ENCODE results near the gene ITGB2.

The ITGB2 gene

GRCh38 chr21:44846485-44847260 lies 74.0 kb downstream of the ITGB2 start:
- DNase-seq (ENCODE audit: low read depth): peak; percentile 57

GRCh38 chr21:44846224-44846484 lies 74.5 kb downstream of the ITGB2 start:
- no peak for DNase-seq (ENCODE audit: low read depth)

GRCh38 chr21:44845418-44846223 lies 75.1 kb downstream of the ITGB2 start:
- DNase-seq (ENCODE audit: low read depth): peak; percentile 62

GRCh38 chr21:44844256-44844655 lies 76.4 kb downstream of the ITGB2 start:
- no peak for DNase-seq (ENCODE audit: low read depth)

GRCh38 chr21:44842721-44843445 lies 77.8 kb downstream of the ITGB2 start:
- DNase-seq (ENCODE audit: low read depth): no peak

GRCh38 chr21:44842087-44842486 lies 78.6 kb downstream of the ITGB2 start:
- DNase-seq (ENCODE audit: low read depth): no peak

GRCh38 chr21:44840771-44841170 lies 79.9 kb downstream of the ITGB2 start:
- DNase-seq (ENCODE audit: low read depth): no peak

- DNase-seq (ENCODE audit: low read depth): no peak
Measured at GRCh38 chr21:44838951-44839350, 81.7 kb downstream of the ITGB2 start.

- DNase-seq (ENCODE audit: low read depth): no peak
Measured at GRCh38 chr21:44838039-44838895, 82.4 kb downstream of the ITGB2 start.

GRCh38 chr21:44837537-44837936 lies 83.2 kb downstream of the ITGB2 start:
- DNase-seq (ENCODE audit: low read depth): no peak

GRCh38 chr21:44836666-44837471 lies 83.8 kb downstream of the ITGB2 start:
- DNase-seq (ENCODE audit: low read depth): peak; percentile 26

GRCh38 chr21:44836349-44836665 lies 84.4 kb downstream of the ITGB2 start:
- no peak for DNase-seq (ENCODE audit: low read depth)

All from iris pigment epithelial cell (primary cell).